ENCODE measurements around the gene COL6A2.

- TF ChIP-seq REST (IDR thresholded peaks at IDR 0.05; ENCODE audit: unreplicated experiment) (no peak), EZH2phosphoT487 (IDR thresholded peaks at IDR 0.05; ENCODE audit: unreplicated experiment) (no peak), CTCF (conservative IDR thresholded peaks at IDR 0.05; ENCODE audit: low read depth in 2 of 2) (no peak), POLR2AphosphoS5 (IDR thresholded peaks at IDR 0.05; ENCODE audit: low read depth) (no peak)
Measured at GRCh38 chr21:46156678-46157077, 58.8 kb downstream of the COL6A2 start.

All from GM23338 (cell line).